ENCODE data around the gene AHDC1.

Gene AHDC1

GRCh38 chr1:27596986-27597385, 7.0 kb downstream of the AHDC1 start:
- no peak overlapping the region for H3K4me3 ChIP-seq (ENCODE audit: low read length)
- no peak for DNase-seq (ENCODE audit: low read depth)
- TF ChIP-seq, protein P1, sequence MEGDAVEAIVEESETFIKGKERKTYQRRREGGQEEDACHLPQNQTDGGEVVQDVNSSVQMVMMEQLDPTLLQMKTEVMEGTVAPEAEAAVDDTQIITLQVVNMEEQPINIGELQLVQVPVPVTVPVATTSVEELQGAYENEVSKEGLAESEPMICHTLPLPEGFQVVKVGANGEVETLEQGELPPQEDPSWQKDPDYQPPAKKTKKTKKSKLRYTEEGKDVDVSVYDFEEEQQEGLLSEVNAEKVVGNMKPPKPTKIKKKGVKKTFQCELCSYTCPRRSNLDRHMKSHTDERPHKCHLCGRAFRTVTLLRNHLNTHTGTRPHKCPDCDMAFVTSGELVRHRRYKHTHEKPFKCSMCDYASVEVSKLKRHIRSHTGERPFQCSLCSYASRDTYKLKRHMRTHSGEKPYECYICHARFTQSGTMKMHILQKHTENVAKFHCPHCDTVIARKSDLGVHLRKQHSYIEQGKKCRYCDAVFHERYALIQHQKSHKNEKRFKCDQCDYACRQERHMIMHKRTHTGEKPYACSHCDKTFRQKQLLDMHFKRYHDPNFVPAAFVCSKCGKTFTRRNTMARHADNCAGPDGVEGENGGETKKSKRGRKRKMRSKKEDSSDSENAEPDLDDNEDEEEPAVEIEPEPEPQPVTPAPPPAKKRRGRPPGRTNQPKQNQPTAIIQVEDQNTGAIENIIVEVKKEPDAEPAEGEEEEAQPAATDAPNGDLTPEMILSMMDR (conservative IDR thresholded peaks at IDR 0.05; ENCODE audit: low read depth, low read length) = no peak

DNA sequence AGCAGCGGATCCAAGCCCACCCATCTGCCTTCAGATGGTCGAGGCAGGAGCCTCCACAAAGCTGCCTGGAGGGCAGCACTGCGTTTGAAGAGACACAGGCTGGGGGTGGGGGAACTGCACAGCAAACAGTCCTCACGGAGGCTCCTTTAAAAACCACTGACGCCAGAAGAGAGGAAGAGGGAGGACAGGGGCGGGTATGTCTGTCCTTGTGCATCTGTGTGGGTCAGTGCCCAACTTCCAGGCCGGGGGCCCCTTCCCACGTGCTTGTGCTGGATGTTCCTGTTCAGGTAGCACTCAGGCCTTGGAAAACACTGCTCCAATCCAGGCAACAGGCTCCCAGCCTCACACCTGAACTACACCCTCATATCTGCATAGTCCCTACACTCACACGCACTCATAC, 7.7 kb downstream of the AHDC1 start:
- TF ChIP-seq, protein P1 (conservative IDR thresholded peaks at IDR 0.05; ENCODE audit: low read depth, low read length) = no peak
- no peak overlapping the region for H3K4me3 ChIP-seq (ENCODE audit: low read length)
- DNase-seq (ENCODE audit: low read depth) = no peak

DNA sequence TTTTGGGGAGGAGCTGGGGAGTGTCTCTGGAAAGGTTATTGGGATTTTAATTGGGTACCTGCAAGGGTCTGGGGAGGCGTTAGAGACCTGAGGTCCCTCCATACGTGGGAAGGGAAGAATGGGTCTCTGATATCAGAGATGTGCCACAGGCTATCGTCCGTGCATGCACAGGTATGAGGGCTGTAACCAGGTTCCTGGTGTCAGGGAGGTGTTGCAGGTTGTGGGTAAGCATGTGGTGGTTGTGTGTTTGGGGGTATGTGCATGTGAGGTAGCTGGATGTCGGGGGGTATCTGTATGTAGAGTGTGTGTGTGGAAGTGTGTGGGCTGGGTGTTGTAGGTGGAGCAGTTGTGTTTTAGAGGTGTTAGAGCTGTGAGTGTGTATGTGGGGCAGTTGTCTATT, 8.3 kb downstream of the AHDC1 start:
- DNase-seq (ENCODE audit: low read depth) = no peak
- TF ChIP-seq, protein P1 (conservative IDR thresholded peaks at IDR 0.05; ENCODE audit: low read depth, low read length) = no peak
- no peak overlapping the region for H3K4me3 ChIP-seq (ENCODE audit: low read length)

DNA sequence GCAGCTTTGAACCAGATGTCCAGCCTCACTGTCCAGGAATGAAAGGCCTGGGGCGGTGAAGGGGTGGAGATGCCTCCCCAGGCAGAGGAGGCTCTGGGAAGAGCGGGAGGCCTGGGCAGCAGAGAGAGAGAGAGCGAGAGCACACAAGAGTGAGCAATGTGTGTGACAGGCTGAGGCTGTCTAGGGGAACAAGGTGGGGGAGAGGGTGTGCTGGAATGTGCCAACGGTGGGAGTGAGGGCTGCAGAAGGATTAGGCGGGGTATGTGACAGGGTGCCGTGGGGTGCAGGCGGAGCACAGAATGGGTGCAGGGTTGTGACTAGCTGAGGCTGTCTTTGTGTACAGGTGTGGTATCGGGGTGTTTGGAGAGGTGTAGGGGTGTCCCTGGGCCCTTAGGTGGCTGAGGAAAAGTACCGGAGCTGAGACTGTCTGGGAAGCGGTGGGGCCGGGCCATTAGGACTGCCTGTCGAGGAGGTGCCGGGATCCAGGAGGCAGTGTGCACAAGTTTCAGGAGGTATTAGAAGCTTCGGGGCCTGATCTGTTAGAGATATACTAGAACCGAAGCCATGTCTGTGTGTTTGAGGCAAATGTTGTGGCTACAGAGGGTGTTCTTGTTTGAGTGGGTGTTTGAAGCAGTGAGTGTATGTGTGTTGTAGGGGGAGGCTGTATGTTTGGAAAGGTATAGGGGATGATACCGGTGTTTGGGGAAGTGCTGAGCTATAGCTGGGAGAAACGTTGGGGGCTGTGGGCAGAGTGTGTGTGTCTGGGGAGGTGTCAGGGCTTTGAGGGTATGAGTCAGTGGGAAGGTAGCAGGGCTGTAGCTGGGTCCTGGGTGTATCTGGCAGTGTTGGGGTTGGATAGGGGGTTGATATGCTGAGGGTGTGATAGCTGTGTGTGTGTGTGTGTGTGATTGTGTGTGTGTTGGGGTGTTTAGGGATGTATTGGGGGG, 9.1 kb downstream of the AHDC1 start:
- TF ChIP-seq, protein P1 (conservative IDR thresholded peaks at IDR 0.05; ENCODE audit: low read depth, low read length) = no peak
- no peak for DNase-seq (ENCODE audit: low read depth)
- peak overlapping the region; percentile 12 for H3K4me3 ChIP-seq (ENCODE audit: low read length)

- no peak for DNase-seq (ENCODE audit: low read depth)
- no peak overlapping the region for H3K4me3 ChIP-seq (ENCODE audit: low read length)
- TF ChIP-seq, protein P1 (conservative IDR thresholded peaks at IDR 0.05; ENCODE audit: low read depth, low read length) = no peak
Observed at GRCh38 chr1:27593678-27594563, 10.0 kb downstream of the AHDC1 start.

DNA sequence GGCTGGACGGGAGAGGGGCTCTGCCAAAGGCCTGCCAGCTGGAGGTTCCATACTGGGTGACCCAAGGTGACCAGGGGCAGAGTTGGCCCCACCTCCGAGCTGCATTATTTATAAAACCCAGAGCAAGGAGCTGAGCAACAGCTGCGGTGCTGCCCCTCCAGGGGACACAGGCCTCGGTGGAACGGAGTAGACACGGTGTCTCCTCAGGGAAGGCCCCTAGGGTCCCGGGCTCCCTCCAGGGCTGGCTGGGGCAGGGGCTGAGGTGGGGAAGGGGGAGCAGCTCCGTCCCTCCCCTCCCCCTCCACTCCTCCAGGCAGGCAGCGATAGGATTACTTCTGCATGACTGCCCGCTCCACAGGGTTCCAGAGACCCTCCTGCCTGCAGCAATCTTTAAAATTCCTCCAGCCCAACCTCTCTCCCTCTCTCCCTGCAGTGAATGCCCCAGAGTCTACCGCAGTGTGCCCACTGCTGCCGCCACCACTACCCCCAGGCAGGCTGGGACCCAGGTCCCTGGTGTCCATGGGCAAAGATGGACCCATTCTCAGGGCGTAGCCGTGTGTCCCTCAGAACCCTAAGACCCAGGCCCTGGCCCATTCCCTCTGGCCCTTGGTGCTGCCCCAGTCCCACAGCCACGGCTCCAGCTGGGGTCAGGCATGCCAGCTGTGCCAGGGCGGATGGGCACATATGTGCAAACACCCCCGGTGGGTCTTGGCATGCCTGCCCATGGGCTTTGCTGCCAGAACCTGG, 10.8 kb downstream of the AHDC1 start:
- H3K4me3 ChIP-seq (ENCODE audit: low read length) = peak overlapping the region; percentile 9
- DNase-seq (ENCODE audit: low read depth) = no peak
- TF ChIP-seq, protein P1 (conservative IDR thresholded peaks at IDR 0.05; ENCODE audit: low read depth, low read length) = no peak
